Panc1 (cell line): ENCODE data around the gene SNRNP40. TPM values are rescaled to one million over a fixed set of nuclear protein-coding genes. Genes with fewer than 3 reads are reported as not detected.

Experiments
- ATAC-seq: fragments of 200-7000 bp; cut with Tn5 transposase; 2 replicates; pipeline ENCODE4 v1.9.1; 2020; ENCODE audit warnings: mild to moderate bottlenecking, moderate library complexity
- BruUV-seq: library from RNA; stranded (reverse); fragments of 400-500 nt; replicated peaks from 2 replicates; lab custom pipeline; 2021; lab: Mats Ljungman, UMichigan
- CTCF ChIA-PET: fragments of 300-600 bp; sonication (Branson Sonifier 250); formaldehyde crosslinking; loops from one replicate; lab custom pipeline; 2022; ENCODE audit warnings: antibody characterized with exemption; lab: Charles Lee
- POLR2A ChIA-PET: fragments of 300-600 bp; sonication (Branson Sonifier 250); formaldehyde crosslinking; loops from one replicate; lab custom pipeline; 2022; ENCODE audit warnings: antibody characterized with exemption; lab: Charles Lee
- DNase-seq: peaks from one replicate; pipeline ENCODE4 v3.0.0-alpha.2; 2010; ENCODE audit warnings: low read depth, low spot score
- H3K27ac ChIP-seq: 2 replicates; pipeline ENCODE4 v1.5.1; 2011; ENCODE audit warnings: mild to moderate bottlenecking, low read length, inconsistent platforms
- H3K27me3 ChIP-seq: fragments of 200-500 bp; sonication (Bioruptor generic); 2 replicates; pipeline ENCODE4 v1.6.0; 2014; ENCODE audit warnings: low read length, inconsistent platforms; ENCODE audit not compliant: control insufficient read depth, insufficient read depth
- H3K36me3 ChIP-seq: fragments of 200-500 bp; sonication (Bioruptor generic); 2 replicates; pipeline ENCODE4 v1.5.1; 2014; ENCODE audit warnings: inconsistent platforms, mild to moderate bottlenecking, low read length, moderate library complexity; ENCODE audit not compliant: control insufficient read depth, insufficient read depth
- H3K4me1 ChIP-seq: 2 replicates; pipeline ENCODE4 v1.5.1; 2011; ENCODE audit warnings: inconsistent platforms, mild to moderate bottlenecking, low read length, moderate library complexity; ENCODE audit not compliant: control insufficient read depth, insufficient read depth
- H3K4me3 ChIP-seq, 2 experiments: 2 replicates each; pipeline ENCODE4 v1.5.1; 2011 to 2012; ENCODE audit warnings: low read depth in 2 of 2, low read length in 2 of 2, mild to moderate bottlenecking in 2 of 2, inconsistent platforms in 1 of 2, moderate library complexity in 1 of 2
- H3K9me3 ChIP-seq: fragments of 200-500 bp; sonication (Bioruptor generic); 2 replicates; pipeline ENCODE4 v1.5.1; 2014; ENCODE audit warnings: low read depth, mild to moderate bottlenecking, inconsistent platforms, low read length, moderate library complexity; ENCODE audit not compliant: control insufficient read depth, insufficient read depth
- CTCF ChIP-seq: fragments of 450-650 bp; IDR thresholded peaks from 2 replicates; pipeline ENCODE4 v1.5.1; 2017; ENCODE audit warnings: mild to moderate bottlenecking
- POLR2AphosphoS5 ChIP-seq: IDR thresholded peaks from 2 replicates; pipeline ENCODE4 v1.6.1; 2012; ENCODE audit warnings: mild to moderate bottlenecking, low read depth, low read length, moderate library complexity
- REST ChIP-seq, 2 experiments: IDR thresholded peaks; 2 replicates each; pipeline ENCODE4 v1.6.1; 2011 to 2012; ENCODE audit warnings: low read depth in 2 of 2, control low read depth in 1 of 2, low read length in 1 of 2, mild to moderate bottlenecking in 1 of 2, moderate library complexity in 1 of 2; ENCODE audit not compliant: insufficient read depth in 1 of 2
- SIN3A ChIP-seq: IDR thresholded peaks from 2 replicates; pipeline ENCODE4 v1.6.1; 2012; ENCODE audit warnings: low read depth, mild to moderate bottlenecking, low read length, moderate library complexity, borderline replicate concordance; ENCODE audit not compliant: insufficient read depth
- TCF7L2 ChIP-seq: IDR thresholded peaks from 2 replicates; pipeline ENCODE4 v1.6.1; 2011; ENCODE audit warnings: mild to moderate bottlenecking, low read depth, low read length, inconsistent platforms
- in situ Hi-C: cut with HindIII; loops from 2 replicates; pipeline ENCODE4 v1.10.0; 2016; ENCODE audit warnings: low sequenced_read_pairs, low pct_unique_long_range_greater_than_20kb
- intact Hi-C: fragments of 100-400 bp; cut with micrococcal nuclease; formaldehyde crosslinking; loops from one replicate; pipeline ENCODE4 v1.10.0; 2022; ENCODE audit not compliant: unreplicated experiment
- total RNA-seq: library from RNA; stranded (reverse); gene quantifications from one replicate; pipeline ENCODE4 v1.2.1, GENCODE V29; 2021; ENCODE audit not compliant: unreplicated experiment

The SNRNP40 gene
- total RNA-seq, 1 experiment from 2014 or later, result 99.3 TPM

- POLR2A ChIA-PET, result no interaction called here
- H3K4me3 ChIP-seq, result no peak overlapping the region
- H3K36me3 ChIP-seq, result no peaks in the 10 kb centered on the region
- no peak for TF ChIP-seq POLR2AphosphoS5
- TF ChIP-seq TCF7L2, result no peak
- TF ChIP-seq CTCF, result no peak
- no peak for TF ChIP-seq SIN3A
- TF ChIP-seq REST (IDR thresholded peaks at IDR 0.05; ENCODE audit: insufficient read depth in 1 of 2, low read depth in 2 of 2, low read length in 1 of 2), result no peak
- no peaks in the 10 kb centered on the region for H3K4me1 ChIP-seq
- no peaks in the 10 kb centered on the region for H3K9me3 ChIP-seq
- CTCF ChIA-PET, result interaction anchor here (0.6 kb wide), 1 partner anchor 89 kb away, joined by 7 read pairs; no protein-coding TSS in a partner anchor
- intact Hi-C loops (no loop called here), in situ Hi-C loops (no loop called here)
- no peak for ATAC-seq
- DNase-seq, result no peak
- H3K27me3 ChIP-seq, result no peaks in the 10 kb centered on the region
- no peak overlapping the region for H3K27ac ChIP-seq
- BruUV-seq, result no TSS peak
Observed at GRCh38 chr1:31248276-31248675, 48.3 kb downstream of the SNRNP40 start.

GRCh38 chr1:31244326-31244725, 52.3 kb downstream of the SNRNP40 start:
- Histone ChIP-seq H3K4me1 (no peaks in the 10 kb centered on the region), H3K9me3 (no peaks in the 10 kb centered on the region), H3K36me3 (no peaks in the 10 kb centered on the region), H3K4me3 (no peak overlapping the region), H3K27me3 (peaks cover 14% of the 10 kb centered on the region), H3K27ac (no peak overlapping the region)
- BruUV-seq, result no TSS peak
- in situ Hi-C loops, result no loop called here
- ATAC-seq (no peak), DNase-seq (no peak)
- POLR2A ChIA-PET, result interaction anchor here (0.6 kb wide), 1 partner anchor 58 kb away, joined by 6 read pairs; no protein-coding TSS in a partner anchor
- intact Hi-C loops, result no loop called here
- TF ChIP-seq CTCF, result no peak
- no peak for TF ChIP-seq REST (IDR thresholded peaks at IDR 0.05; ENCODE audit: insufficient read depth in 1 of 2, low read depth in 2 of 2, low read length in 1 of 2)
- TF ChIP-seq SIN3A, result no peak
- no peak for TF ChIP-seq TCF7L2
- no peak for TF ChIP-seq POLR2AphosphoS5
- CTCF ChIA-PET, result no interaction called here
